Ishikawa (cell line): Measurements from ENCODE around the gene NRG2.

ENCODE experiments used
- CREB1 ChIP-seq: IDR thresholded peaks from 2 replicates; pipeline ENCODE4 v1.6.1; 2012; ENCODE audit warnings: low read depth
- EGR1 ChIP-seq: IDR thresholded peaks from 2 replicates; pipeline ENCODE4 v1.6.1; 2012
- EP300 ChIP-seq: IDR thresholded peaks from 2 replicates; pipeline ENCODE4 v1.6.1; 2012; ENCODE audit warnings: borderline replicate concordance
- FOXM1 ChIP-seq: IDR thresholded peaks from 2 replicates; pipeline ENCODE4 v1.6.1; 2012; ENCODE audit warnings: low read depth, borderline replicate concordance
- NFIC ChIP-seq: IDR thresholded peaks from 2 replicates; pipeline ENCODE4 v1.6.1; 2012
- RAD21 ChIP-seq: IDR thresholded peaks from 2 replicates; pipeline ENCODE4 v1.6.1; 2012; ENCODE audit warnings: low read depth
- TAF1 ChIP-seq: IDR thresholded peaks from 2 replicates; pipeline ENCODE4 v1.6.1; 2012; ENCODE audit warnings: low read depth, mild to moderate bottlenecking
- TCF12 ChIP-seq: IDR thresholded peaks from 2 replicates; pipeline ENCODE4 v1.6.1; 2012; ENCODE audit warnings: low read depth
- TEAD4 ChIP-seq: IDR thresholded peaks from 2 replicates; pipeline ENCODE4 v1.6.1; 2012
- YY1 ChIP-seq: IDR thresholded peaks from 2 replicates; pipeline ENCODE4 v1.6.1; 2012; ENCODE audit warnings: low read depth
- TF ChIP-seq, protein P1 (sequence below): IDR thresholded peaks from 2 replicates; pipeline ENCODE4 v1.6.1; 2012
- TF ChIP-seq, protein P2 (sequence below): IDR thresholded peaks from 2 replicates; pipeline ENCODE4 v1.6.1; 2012; ENCODE audit warnings: low read depth, mild to moderate bottlenecking

DNA sequence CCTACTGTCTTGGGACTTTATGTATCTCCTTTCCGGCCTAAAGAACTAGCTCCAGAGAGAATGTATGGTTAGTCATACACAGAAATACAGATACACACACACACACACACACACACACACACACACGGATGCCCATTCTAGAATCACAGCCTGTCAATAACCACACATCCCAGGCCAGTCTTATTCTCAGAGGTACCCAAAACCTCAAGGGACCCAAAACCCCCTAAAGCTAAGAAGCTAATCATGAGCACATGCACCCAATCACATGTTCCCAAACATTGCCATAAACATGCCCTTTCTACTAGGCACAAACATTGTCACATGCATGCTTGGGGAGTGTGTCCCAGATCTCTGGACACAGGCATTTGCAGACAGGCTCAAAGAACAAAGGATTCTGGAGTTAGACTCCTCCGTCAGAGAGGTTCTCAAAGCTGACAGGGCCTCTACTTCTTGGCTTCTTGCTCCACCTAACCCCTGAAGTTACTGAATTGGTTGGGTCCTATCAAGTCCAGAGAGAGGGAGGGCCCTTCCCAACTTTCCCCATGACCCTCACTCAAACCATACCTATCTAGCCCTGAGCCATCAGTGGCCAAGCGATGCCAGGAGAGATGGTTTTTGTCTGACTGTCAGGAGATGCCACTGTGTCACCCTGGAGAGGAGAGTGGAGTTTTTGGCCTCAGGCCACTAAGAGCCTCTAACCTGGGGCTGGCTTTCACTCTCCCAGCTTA, 78.7 kb downstream of the NRG2 start:
- TF ChIP-seq FOXM1 (no peak), YY1 (no peak), TAF1 (no peak), TEAD4 (no peak), NFIC (no peak), EP300 (no peak), RAD21 (no peak), CREB1 (no peak), EGR1 (no peak), TCF12 (no peak)
- TF ChIP-seq, protein P1, sequence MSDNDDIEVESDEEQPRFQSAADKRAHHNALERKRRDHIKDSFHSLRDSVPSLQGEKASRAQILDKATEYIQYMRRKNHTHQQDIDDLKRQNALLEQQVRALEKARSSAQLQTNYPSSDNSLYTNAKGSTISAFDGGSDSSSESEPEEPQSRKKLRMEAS = no peak
- TF ChIP-seq, protein P2, sequence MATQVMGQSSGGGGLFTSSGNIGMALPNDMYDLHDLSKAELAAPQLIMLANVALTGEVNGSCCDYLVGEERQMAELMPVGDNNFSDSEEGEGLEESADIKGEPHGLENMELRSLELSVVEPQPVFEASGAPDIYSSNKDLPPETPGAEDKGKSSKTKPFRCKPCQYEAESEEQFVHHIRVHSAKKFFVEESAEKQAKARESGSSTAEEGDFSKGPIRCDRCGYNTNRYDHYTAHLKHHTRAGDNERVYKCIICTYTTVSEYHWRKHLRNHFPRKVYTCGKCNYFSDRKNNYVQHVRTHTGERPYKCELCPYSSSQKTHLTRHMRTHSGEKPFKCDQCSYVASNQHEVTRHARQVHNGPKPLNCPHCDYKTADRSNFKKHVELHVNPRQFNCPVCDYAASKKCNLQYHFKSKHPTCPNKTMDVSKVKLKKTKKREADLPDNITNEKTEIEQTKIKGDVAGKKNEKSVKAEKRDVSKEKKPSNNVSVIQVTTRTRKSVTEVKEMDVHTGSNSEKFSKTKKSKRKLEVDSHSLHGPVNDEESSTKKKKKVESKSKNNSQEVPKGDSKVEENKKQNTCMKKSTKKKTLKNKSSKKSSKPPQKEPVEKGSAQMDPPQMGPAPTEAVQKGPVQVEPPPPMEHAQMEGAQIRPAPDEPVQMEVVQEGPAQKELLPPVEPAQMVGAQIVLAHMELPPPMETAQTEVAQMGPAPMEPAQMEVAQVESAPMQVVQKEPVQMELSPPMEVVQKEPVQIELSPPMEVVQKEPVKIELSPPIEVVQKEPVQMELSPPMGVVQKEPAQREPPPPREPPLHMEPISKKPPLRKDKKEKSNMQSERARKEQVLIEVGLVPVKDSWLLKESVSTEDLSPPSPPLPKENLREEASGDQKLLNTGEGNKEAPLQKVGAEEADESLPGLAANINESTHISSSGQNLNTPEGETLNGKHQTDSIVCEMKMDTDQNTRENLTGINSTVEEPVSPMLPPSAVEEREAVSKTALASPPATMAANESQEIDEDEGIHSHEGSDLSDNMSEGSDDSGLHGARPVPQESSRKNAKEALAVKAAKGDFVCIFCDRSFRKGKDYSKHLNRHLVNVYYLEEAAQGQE = no peak
